ENCODE measurements around the gene TDP2. TPM values are rescaled to one million over a fixed set of nuclear protein-coding genes. Genes with fewer than 3 reads are reported as not detected.

The TDP2 gene
- total RNA-seq, 1 experiment from 2014 or later: 22.0 TPM

DNA sequence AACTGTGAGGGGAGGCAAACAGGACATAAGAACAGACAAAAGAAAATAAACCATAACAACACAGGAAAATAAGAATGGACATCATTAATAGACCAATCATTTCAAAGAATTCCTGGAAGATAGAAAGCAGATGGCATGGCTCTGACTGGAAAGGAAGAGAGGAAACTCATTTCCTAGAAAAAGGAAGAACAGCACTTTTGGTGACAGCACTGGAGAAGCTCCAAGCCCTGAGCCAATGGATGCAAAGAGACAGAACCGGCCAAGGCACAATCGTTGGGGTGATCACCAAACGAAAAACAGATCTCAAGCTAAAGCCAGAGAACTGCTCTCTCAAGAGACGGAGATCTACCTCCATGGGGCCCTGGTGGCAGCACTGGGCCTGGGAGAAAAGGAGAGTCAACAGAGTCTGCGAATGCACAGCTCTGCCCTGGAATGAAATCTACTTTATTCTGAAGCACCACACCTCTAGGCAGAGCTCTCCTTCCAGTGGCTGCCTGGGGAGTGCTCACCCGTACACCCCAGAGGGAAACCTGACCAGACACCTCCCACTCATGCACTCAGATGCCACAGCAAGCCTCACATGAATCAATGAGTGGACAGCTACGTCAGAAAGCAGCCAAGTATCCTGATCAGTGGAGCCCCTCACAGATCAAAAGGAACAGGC, 44.9 kb downstream of the TDP2 start:
- no peak for DNase-seq (ENCODE audit: low read depth, low spot score)
- in situ Hi-C loops (cut with HindIII; ENCODE audit: low pct_unique_long_range_greater_than_20kb, low sequenced_read_pairs): no loop called here

DNA sequence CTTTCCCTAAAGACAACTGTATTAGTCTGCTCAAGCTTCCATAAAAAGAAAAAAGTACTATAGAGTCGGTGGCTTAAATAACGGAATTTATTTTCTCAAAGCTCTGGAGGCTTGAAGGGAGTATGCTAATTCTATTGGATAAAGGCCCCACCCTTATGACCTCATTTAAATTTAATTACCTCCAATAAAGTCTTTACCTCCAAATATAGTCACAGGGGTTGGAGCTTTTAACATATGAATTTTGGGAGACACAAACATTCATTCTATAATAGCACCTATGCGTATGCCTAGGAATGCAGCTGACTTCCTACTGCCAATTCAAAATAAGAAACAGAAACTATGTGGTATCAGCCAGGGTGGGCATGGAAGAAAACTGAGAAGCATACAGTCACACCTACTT, 46.1 kb downstream of the TDP2 start:
- DNase-seq (ENCODE audit: low read depth, low spot score): no peak
- in situ Hi-C loops (cut with HindIII; ENCODE audit: low pct_unique_long_range_greater_than_20kb, low sequenced_read_pairs): no loop called here

DNA sequence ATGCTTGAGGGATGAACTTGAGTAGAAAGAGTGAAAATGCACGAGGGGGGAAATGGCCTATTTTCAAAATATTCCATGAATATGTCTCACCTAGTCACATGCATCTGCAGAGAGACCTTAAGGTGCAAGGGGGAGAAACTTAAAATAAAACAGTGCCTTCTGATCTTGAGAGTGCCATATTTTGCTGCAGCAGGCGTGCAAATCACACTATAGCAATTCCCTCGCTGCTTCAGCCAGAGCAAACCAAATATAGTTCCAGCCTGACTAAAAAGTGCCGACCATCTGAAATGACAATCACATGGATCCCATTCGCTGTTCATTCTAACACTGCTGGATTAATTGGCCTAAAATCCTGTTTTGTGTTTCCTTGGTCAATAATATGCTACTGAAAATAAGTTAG, 47.0 kb downstream of the TDP2 start:
- in situ Hi-C loops (cut with HindIII; ENCODE audit: low pct_unique_long_range_greater_than_20kb, low sequenced_read_pairs): no loop called here
- DNase-seq (ENCODE audit: low read depth, low spot score): no peak

GRCh38 chr6:24614648-24615047, 52.1 kb downstream of the TDP2 start:
- DNase-seq (ENCODE audit: low read depth, low spot score): no peak
- in situ Hi-C loops (cut with HindIII; ENCODE audit: low pct_unique_long_range_greater_than_20kb, low sequenced_read_pairs): no loop called here

GRCh38 chr6:24614043-24614420, 52.7 kb downstream of the TDP2 start:
- in situ Hi-C loops (cut with HindIII; ENCODE audit: low pct_unique_long_range_greater_than_20kb, low sequenced_read_pairs): no loop called here
- no peak for DNase-seq (ENCODE audit: low read depth, low spot score)

- in situ Hi-C loops (cut with HindIII; ENCODE audit: low pct_unique_long_range_greater_than_20kb, low sequenced_read_pairs): no loop called here
- DNase-seq (ENCODE audit: low read depth, low spot score): no peak
Measured at GRCh38 chr6:24613361-24614042, 53.2 kb downstream of the TDP2 start.

GRCh38 chr6:24610672-24611071, 56.0 kb downstream of the TDP2 start:
- in situ Hi-C loops (cut with HindIII; ENCODE audit: low pct_unique_long_range_greater_than_20kb, low sequenced_read_pairs): no loop called here

GRCh38 chr6:24607310-24608105, 59.2 kb downstream of the TDP2 start:
- in situ Hi-C loops (cut with HindIII; ENCODE audit: low pct_unique_long_range_greater_than_20kb, low sequenced_read_pairs): no loop called here

More at GRCh38 chr6:24610672-24611071, 56.0 kb downstream of the TDP2 start:
- no peak for DNase-seq (ENCODE audit: low read depth, low spot score)

DNA sequence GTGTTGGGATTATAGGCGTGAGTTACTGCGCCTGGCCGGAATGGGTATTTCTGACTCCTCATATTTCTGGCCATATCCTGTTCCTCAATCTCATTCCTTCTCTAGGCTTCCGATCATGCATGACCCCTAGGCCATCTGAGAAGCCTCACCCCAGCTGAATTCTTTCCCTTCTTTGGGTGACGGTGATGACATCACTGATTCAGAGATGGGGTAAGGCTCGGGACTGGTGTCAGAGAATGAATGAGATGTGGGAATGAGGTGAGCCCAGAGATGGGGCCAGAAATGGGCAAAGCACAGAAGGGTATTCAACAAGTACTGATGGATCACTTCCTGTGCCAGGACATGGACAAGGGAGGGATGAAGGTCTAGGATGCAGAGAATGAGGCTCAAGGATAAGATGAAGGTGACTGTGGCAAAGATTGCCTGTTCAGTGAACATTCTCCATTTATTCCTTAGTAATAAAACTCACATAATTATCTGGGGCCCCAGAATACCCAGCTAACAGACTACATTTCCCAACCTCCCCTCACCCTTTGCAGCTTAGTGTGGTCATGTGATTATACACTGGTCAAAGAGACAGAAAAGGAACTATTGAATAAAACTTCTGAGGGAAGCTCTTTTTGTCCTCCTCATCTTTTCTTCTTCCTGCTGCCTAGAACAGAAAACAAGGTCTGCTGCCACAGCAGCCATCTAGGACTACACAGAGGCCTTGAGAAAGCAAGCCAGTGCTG, 60.3 kb downstream of the TDP2 start:
- DNase-seq (ENCODE audit: low read depth, low spot score): no peak
- in situ Hi-C loops (cut with HindIII; ENCODE audit: low pct_unique_long_range_greater_than_20kb, low sequenced_read_pairs): no loop called here

More at GRCh38 chr6:24607310-24608105, 59.2 kb downstream of the TDP2 start:
- no peak for DNase-seq (ENCODE audit: low read depth, low spot score)

- in situ Hi-C loops (cut with HindIII; ENCODE audit: low pct_unique_long_range_greater_than_20kb, low sequenced_read_pairs): no loop called here
- DNase-seq (ENCODE audit: low read depth, low spot score): no peak
Measured at GRCh38 chr6:24603241-24603640, 63.5 kb downstream of the TDP2 start.

DNA sequence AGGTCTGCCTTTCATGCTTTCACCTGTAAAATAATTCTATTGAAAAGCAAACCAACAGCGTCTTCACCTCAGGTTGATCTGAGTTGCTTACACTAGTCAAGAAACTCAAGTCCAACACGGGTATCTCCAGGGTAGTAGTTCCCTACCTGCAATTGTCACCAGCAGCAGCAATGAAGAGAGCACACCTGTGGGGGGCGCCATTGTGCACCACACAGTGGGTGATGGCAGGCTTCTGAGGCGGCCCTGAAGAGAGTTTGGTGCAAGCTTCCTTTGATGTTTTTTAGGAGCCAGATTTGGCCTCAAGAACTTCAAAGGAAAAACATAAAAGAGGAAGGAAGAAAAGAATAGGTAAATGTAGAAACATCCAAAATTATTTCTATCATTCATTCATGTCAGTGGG, 65.8 kb downstream of the TDP2 start:
- in situ Hi-C loops (cut with HindIII; ENCODE audit: low pct_unique_long_range_greater_than_20kb, low sequenced_read_pairs): no loop called here
- no peak for DNase-seq (ENCODE audit: low read depth, low spot score)

Other genes starting within 250 kb of the TDP2 start
- 0.55 and 1.1 TPM in 2 replicates for gene GPLD1, start 177.3 kb downstream of the TDP2 start, total RNA-seq (2014; rRNA removed; shearing (Covaris generic))
- 6.1 and 7.2 TPM in 2 replicates for gene ALDH5A1, start 171.9 kb downstream of the TDP2 start, total RNA-seq (2014; rRNA removed; shearing (Covaris generic))
- 0.03 and 0.11 TPM in 2 replicates for gene KIAA0319, start 20.7 kb downstream of the TDP2 start, total RNA-seq (2014; rRNA removed; shearing (Covaris generic))
- 27.6 and 34.1 TPM in 2 replicates for gene ACOT13, start 178 bp upstream of the TDP2 start, total RNA-seq (2014; rRNA removed; shearing (Covaris generic))
- gene C6orf62, start 52.3 kb upstream of the TDP2 start, total RNA-seq (2014; rRNA removed; shearing (Covaris generic)): 108 and 114 TPM in 2 replicates
- 74.8 and 78.1 TPM in 2 replicates for gene GMNN, start 108.0 kb upstream of the TDP2 start, total RNA-seq (2014; rRNA removed; shearing (Covaris generic))
- not detected in 2 replicates for gene ARMH2, start 132.0 kb upstream of the TDP2 start, total RNA-seq (2014; rRNA removed; shearing (Covaris generic))